Keratinocyte (primary cell): ENCODE results near the gene NMNAT1. TPM values are rescaled to one million over a fixed set of nuclear protein-coding genes. Genes with fewer than 3 reads are reported as not detected.
"Not testable (repeated sequence)": the region's sequence is repeated elsewhere in the genome, so short reads cannot be mapped to it uniquely, and the experiment has no call there.

ENCODE experiments used
- DNase-seq: peaks from one replicate; pipeline ENCODE4 v3.0.0-alpha.2; 2011; ENCODE audit warnings: low read depth, missing footprints, low spot score
- FAIRE-seq: peaks from 2 replicates; lab custom pipeline; 2011; peaks lifted over from hg19 to GRCh38; lab: Jason Lieb, UNC
- H2AFZ ChIP-seq: 2 replicates; pipeline ENCODE4 v1.6.0; 2012; ENCODE audit warnings: low read length, control low read depth, inconsistent platforms; ENCODE audit not compliant: control insufficient read depth
- H3K27ac ChIP-seq: 2 replicates; pipeline ENCODE4 v1.5.1; 2011; ENCODE audit warnings: low read length; ENCODE audit not compliant: control insufficient read depth, insufficient read depth
- H3K27me3 ChIP-seq: 3 replicates; pipeline ENCODE4 v1.6.0; 2011; ENCODE audit warnings: low read length; ENCODE audit not compliant: control insufficient read depth, insufficient read depth; ENCODE audit errors: extremely low read depth
- H3K36me3 ChIP-seq, 2 experiments: 2 replicates in 1 of 2; 3 replicates in 1 of 2; pipeline ENCODE4 v1.5.1; 2011; ENCODE audit warnings: low read length in 2 of 2, mild to moderate bottlenecking in 1 of 2; ENCODE audit not compliant: control insufficient read depth in 2 of 2, insufficient read depth in 2 of 2; ENCODE audit errors: extremely low read depth in 1 of 2
- H3K4me1 ChIP-seq: 3 replicates; pipeline ENCODE4 v1.5.1; 2011; ENCODE audit warnings: low read length; ENCODE audit not compliant: control insufficient read depth, insufficient read depth; ENCODE audit errors: extremely low read depth
- H3K4me2 ChIP-seq: 3 replicates; pipeline ENCODE4 v1.6.0; 2011; ENCODE audit warnings: low read depth, low read length; ENCODE audit not compliant: control insufficient read depth, insufficient read depth; ENCODE audit errors: extremely low read depth
- H3K4me3 ChIP-seq, 3 experiments: fragments of 200-600 bp in 1 of 3; sonication (generic) in 1 of 3; 2 replicates in 2 of 3; 3 replicates in 1 of 3; pipeline ENCODE4 v1.5.1; 2011 to 2016; ENCODE audit warnings: low read length in 3 of 3, mild to moderate bottlenecking in 3 of 3, control low read depth in 2 of 3, inconsistent platforms in 1 of 3, low read depth in 1 of 3, mixed read lengths in 1 of 3, mixed run types in 1 of 3, moderate library complexity in 1 of 3; ENCODE audit not compliant: control insufficient read depth in 2 of 3, insufficient read depth in 2 of 3; ENCODE audit errors: extremely low read depth in 1 of 3
- H3K79me2 ChIP-seq: 2 replicates; pipeline ENCODE4 v1.6.0; 2012; ENCODE audit warnings: low read length; ENCODE audit not compliant: control insufficient read depth, insufficient read depth
- H3K9ac ChIP-seq: 3 replicates; pipeline ENCODE4 v1.6.0; 2011; ENCODE audit warnings: low read length; ENCODE audit not compliant: control insufficient read depth, insufficient read depth; ENCODE audit errors: extremely low read depth
- H3K9me1 ChIP-seq: 3 replicates; pipeline ENCODE4 v1.6.0; 2011; ENCODE audit warnings: low read length; ENCODE audit not compliant: control insufficient read depth, insufficient read depth; ENCODE audit errors: extremely low read depth
- H3K9me3 ChIP-seq: 2 replicates; pipeline ENCODE4 v1.5.1; 2012; ENCODE audit warnings: low read depth, low read length; ENCODE audit not compliant: control insufficient read depth
- H4K20me1 ChIP-seq: 3 replicates; pipeline ENCODE4 v1.6.0; 2011; ENCODE audit warnings: low read length; ENCODE audit not compliant: control insufficient read depth, insufficient read depth; ENCODE audit errors: extremely low read depth
- EZH2 ChIP-seq: IDR thresholded peaks from one replicate; pipeline ENCODE4 v1.6.1; 2012; ENCODE audit warnings: inconsistent platforms, mild to moderate bottlenecking, low read length, moderate library complexity
- dilution Hi-C: fragments of 300-500 bp; cut with MboI; formaldehyde crosslinking; loops from one replicate; pipeline ENCODE4 v1.7.0; 2020; ENCODE audit warnings: low sequenced_read_pairs; ENCODE audit not compliant: extremely low pct_ligation_motif_present
- polyA plus RNA-seq, 5 experiments: library from polyadenylated mRNA; depleted of rRNA in 3 of 5; stranded (reverse) in 3 of 5; stranded (forward) in 1 of 5; unstranded in 1 of 5; fragments of >200 nt; gene quantifications; 1 replicate in 1 of 5; 2 replicates in 3 of 5; 3 replicates in 1 of 5; pipeline versions ENCODE4 v1.2.1 to v1.2.3, GENCODE V29; 2011 to 2012; ENCODE audit warnings: missing spikeins in 2 of 5, low read depth in 1 of 5, low replicate concordance in 1 of 5
- TF ChIP-seq, protein P1 (sequence below), 3 experiments: IDR thresholded peaks in 1 of 3; conservative IDR thresholded peaks in 1 of 3; optimal IDR thresholded peaks in 1 of 3; 2 replicates in 2 of 3; 3 replicates in 1 of 3; pipeline versions ENCODE3 to v1.5.1; 2011; ENCODE audit warnings: low read length in 3 of 3, mild to moderate bottlenecking in 3 of 3, moderate library complexity in 2 of 3, control low read depth in 1 of 3, inconsistent platforms in 1 of 3; ENCODE audit not compliant: insufficient read depth in 2 of 3; ENCODE audit errors: extremely low read depth in 1 of 3

The NMNAT1 gene
- polyA plus RNA-seq, 1 donor (not counting 4 experiments of a cell fraction or from before 2014, with no cell fraction given), result 16.2 TPM

DNA sequence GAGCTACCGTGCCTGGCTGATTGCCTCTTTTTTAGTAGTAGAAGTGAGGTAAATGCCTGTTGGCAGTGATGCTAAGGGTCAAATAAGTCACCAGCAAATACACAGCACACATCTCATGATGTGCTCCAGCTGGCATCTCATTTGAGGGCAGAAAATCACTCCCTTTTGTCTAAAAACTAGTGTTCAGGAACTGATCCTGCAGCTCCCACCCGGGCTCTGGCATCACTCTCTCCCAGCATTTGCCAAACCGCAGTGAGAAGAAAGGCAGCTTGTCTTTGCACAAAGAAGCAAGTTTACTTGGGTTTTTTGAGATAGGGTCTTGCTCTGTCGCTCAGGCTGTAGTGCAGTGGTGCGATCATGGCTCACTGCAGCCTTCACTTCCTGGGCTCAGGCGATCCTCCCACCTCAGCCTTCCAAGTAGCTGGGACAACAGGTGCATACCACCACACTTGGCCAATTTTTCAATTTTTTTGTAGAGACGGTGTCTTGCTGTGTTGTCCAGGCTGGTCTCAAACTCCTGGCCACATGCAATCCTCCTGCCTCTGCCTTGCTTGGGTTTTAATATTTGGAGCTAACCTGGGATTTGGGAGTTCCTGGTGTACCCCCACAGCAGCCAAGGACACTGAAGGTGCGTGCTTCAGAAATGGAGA lies 57.9 kb downstream of the NMNAT1 start:
- DNase-seq, result no peak
- H3K4me2 ChIP-seq, result no peak overlapping the region
- TF ChIP-seq, protein P1, sequence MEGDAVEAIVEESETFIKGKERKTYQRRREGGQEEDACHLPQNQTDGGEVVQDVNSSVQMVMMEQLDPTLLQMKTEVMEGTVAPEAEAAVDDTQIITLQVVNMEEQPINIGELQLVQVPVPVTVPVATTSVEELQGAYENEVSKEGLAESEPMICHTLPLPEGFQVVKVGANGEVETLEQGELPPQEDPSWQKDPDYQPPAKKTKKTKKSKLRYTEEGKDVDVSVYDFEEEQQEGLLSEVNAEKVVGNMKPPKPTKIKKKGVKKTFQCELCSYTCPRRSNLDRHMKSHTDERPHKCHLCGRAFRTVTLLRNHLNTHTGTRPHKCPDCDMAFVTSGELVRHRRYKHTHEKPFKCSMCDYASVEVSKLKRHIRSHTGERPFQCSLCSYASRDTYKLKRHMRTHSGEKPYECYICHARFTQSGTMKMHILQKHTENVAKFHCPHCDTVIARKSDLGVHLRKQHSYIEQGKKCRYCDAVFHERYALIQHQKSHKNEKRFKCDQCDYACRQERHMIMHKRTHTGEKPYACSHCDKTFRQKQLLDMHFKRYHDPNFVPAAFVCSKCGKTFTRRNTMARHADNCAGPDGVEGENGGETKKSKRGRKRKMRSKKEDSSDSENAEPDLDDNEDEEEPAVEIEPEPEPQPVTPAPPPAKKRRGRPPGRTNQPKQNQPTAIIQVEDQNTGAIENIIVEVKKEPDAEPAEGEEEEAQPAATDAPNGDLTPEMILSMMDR (optimal IDR thresholded peaks at IDR 0.05 in 1 of 3, IDR thresholded peaks at IDR 0.05 in 1 of 3, conservative IDR thresholded peaks at IDR 0.05 in 1 of 3; ENCODE audit: extremely low read depth in 1 of 3, insufficient read depth in 2 of 3, low read length in 3 of 3), result no peak
- no peak for TF ChIP-seq EZH2
- no peak for FAIRE-seq
- no peak overlapping the region for H3K4me3 ChIP-seq
- no peak overlapping the region for H2AFZ ChIP-seq
- no peaks in the 10 kb centered on the region for H3K9me1 ChIP-seq
- dilution Hi-C loops, result no loop called here
- peaks cover 2% of the 10 kb centered on the region for H3K4me1 ChIP-seq
- H3K27me3 ChIP-seq, result peaks cover 21% of the 10 kb centered on the region
- H4K20me1 ChIP-seq, result no peaks in the 10 kb centered on the region
- no peaks in the 10 kb centered on the region for H3K36me3 ChIP-seq
- no peak overlapping the region for H3K27ac ChIP-seq
- no peaks in the 10 kb centered on the region for H3K9me3 ChIP-seq
- H3K79me2 ChIP-seq, result no peaks in the 10 kb centered on the region
- no peak overlapping the region for H3K9ac ChIP-seq

- H3K79me2 ChIP-seq, H3K36me3 ChIP-seq, H2AFZ ChIP-seq, H4K20me1 ChIP-seq, DNase-seq, H3K9ac ChIP-seq, H3K27me3 ChIP-seq, H3K4me2 ChIP-seq, H3K9me3 ChIP-seq, FAIRE-seq, H3K4me3 ChIP-seq, dilution Hi-C loops, H3K4me1 ChIP-seq, H3K9me1 ChIP-seq, H3K27ac ChIP-seq: not testable (repeated sequence)
Observed at GRCh38 chr1:10005248-10005647, 62.0 kb downstream of the NMNAT1 start.

DNA sequence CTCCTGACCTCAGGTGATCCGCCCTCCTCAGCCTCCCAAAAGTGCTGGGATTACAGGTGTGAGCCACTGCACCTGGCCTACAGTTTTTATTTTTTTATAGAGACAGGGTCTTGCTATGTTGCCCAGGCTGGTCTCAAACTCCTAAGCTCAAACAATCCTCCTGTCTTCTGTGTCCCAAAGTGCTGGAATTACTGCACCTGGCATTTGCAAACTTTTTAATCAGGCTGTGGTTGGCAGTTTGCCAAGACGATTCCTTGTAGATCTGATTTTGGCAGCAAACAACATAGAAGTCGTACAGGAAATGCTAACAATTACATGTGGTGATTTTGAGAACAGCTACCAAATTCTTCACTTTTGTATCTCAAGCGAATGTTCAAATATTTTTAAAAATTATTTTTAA lies 63.9 kb downstream of the NMNAT1 start:
- H3K27ac ChIP-seq, result no peak overlapping the region
- dilution Hi-C loops, result no loop called here
- H3K9me1 ChIP-seq, result no peaks in the 10 kb centered on the region
- H3K4me3 ChIP-seq, result no peak overlapping the region
- H3K27me3 ChIP-seq, result no peaks in the 10 kb centered on the region
- DNase-seq, result no peak
- no peaks in the 10 kb centered on the region for H3K9me3 ChIP-seq
- H3K36me3 ChIP-seq, result no peaks in the 10 kb centered on the region
- H2AFZ ChIP-seq, result no peak overlapping the region
- TF ChIP-seq, protein P1 (optimal IDR thresholded peaks at IDR 0.05 in 1 of 3, IDR thresholded peaks at IDR 0.05 in 1 of 3, conservative IDR thresholded peaks at IDR 0.05 in 1 of 3; ENCODE audit: extremely low read depth in 1 of 3, insufficient read depth in 2 of 3, low read length in 3 of 3), result no peak
- no peak for TF ChIP-seq EZH2
- no peak overlapping the region for H3K9ac ChIP-seq
- H3K4me2 ChIP-seq, result no peak overlapping the region
- no peak for FAIRE-seq
- H3K79me2 ChIP-seq, result no peaks in the 10 kb centered on the region
- H4K20me1 ChIP-seq, result no peaks in the 10 kb centered on the region
- no peaks in the 10 kb centered on the region for H3K4me1 ChIP-seq
